Ascending aorta (tissue), 2 donors: Measurements from ENCODE around the gene SHH. TPM values are rescaled to one million over a fixed set of nuclear protein-coding genes. Genes with fewer than 3 reads are reported as not detected.

Experiments
- DNase-seq, 2 donors: peaks; one replicate each; pipeline ENCODE4 v3.0.0-alpha.2; 2019; ENCODE audit warnings: low spot score in 2 of 2
- H3K27ac ChIP-seq, 2 donors: fragments of 200-600 bp; sonication (generic); one replicate each; pipeline ENCODE4 v1.5.1; 2016 to 2017; ENCODE audit warnings: mild to moderate bottlenecking in 1 of 2
- H3K27me3 ChIP-seq: fragments of 200-600 bp; sonication (generic); one replicate; pipeline ENCODE4 v1.5.1; 2017
- H3K36me3 ChIP-seq, 2 donors: fragments of 200-600 bp; sonication (generic); one replicate each; pipeline ENCODE4 v1.5.1; 2016
- H3K4me1 ChIP-seq, 2 donors: fragments of 200-600 bp; sonication (generic); one replicate each; pipeline ENCODE4 v1.5.1; 2016 to 2017; ENCODE audit warnings: mild to moderate bottlenecking in 1 of 2
- H3K4me3 ChIP-seq, 2 donors: fragments of 200-600 bp; sonication (generic); one replicate each; pipeline ENCODE4 v1.5.1; 2016 to 2017; ENCODE audit warnings: mild to moderate bottlenecking in 1 of 2
- H3K9me3 ChIP-seq, 2 donors: fragments of 200-600 bp; sonication (generic); one replicate each; pipeline ENCODE4 v1.5.1; 2016
- intact Hi-C: fragments of 100-400 bp; cut with DNase I; formaldehyde crosslinking; loops from one replicate; pipeline ENCODE4 v1.15.1; 2023
- total RNA-seq: library from RNA; depleted of rRNA; stranded (reverse); fragments of >200 nt; gene quantifications from one replicate; pipeline ENCODE4 v1.1.0, GENCODE V29; 2016
- TF ChIP-seq, protein P1 (sequence below), 3 experiments: fragments of 200-600 bp in 2 of 3; fragments of 450-650 bp in 1 of 3; sonication (generic) in 2 of 3; IDR thresholded peaks; one replicate each; pipeline ENCODE4 v1.5.1; 2016 to 2019; ENCODE audit warnings: antibody characterized with exemption in 3 of 3, mild to moderate bottlenecking in 1 of 3, moderate library complexity in 1 of 3

The SHH gene
- total RNA-seq, 1 donor from 2014 or later, result 0.11 TPM

DNA sequence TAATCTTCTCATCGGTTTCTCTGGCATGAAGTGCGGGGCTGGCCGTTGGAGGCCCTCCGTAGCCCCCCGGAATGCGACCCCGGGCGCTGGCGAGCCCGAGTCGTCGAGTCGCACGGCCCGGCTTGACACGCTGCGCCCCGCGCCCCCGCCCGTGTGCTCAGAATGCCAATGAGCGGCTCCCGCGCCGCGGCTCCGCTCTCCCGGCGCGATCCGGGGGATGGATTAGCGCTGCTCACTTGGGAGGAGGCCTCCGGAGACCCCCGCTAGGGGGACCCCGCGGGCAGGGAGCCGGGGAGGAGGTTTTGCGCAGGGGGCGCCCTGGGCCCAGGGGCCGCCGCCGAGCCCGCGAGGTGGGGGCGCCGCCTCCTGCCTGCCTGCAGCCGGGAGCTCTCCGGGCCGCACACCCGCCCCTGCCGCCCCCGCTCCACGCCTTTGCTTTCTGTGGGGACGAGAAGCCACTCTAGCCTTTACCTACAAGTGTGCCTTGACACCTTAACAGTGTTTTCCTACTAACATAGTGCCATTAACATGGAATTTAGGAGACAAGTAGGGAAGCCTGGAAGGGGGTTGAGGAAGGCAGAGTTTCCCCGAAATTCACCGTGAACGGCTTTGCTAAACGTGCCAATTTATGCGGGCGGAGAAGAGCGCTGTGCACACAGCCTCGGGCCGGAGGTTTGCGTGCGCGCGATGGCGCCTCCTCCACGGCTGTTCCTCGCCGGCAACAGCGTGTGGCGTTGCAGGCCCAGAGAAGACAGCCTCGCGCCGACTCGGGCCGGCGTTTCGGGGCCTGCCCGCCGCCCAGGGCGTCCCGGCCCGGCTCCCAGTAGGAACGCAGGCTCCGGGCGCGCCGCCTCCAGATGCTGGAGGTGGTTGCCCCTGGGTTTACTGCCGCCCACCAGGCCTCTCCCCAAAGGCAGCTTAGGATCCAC lies 7.1 kb downstream of the SHH start:
- H3K9me3 ChIP-seq, result no peaks in the 10 kb centered on the region
- peak overlapping the region in 1 of 2 donors; percentile 51 for H3K4me3 ChIP-seq
- TF ChIP-seq, protein P1, sequence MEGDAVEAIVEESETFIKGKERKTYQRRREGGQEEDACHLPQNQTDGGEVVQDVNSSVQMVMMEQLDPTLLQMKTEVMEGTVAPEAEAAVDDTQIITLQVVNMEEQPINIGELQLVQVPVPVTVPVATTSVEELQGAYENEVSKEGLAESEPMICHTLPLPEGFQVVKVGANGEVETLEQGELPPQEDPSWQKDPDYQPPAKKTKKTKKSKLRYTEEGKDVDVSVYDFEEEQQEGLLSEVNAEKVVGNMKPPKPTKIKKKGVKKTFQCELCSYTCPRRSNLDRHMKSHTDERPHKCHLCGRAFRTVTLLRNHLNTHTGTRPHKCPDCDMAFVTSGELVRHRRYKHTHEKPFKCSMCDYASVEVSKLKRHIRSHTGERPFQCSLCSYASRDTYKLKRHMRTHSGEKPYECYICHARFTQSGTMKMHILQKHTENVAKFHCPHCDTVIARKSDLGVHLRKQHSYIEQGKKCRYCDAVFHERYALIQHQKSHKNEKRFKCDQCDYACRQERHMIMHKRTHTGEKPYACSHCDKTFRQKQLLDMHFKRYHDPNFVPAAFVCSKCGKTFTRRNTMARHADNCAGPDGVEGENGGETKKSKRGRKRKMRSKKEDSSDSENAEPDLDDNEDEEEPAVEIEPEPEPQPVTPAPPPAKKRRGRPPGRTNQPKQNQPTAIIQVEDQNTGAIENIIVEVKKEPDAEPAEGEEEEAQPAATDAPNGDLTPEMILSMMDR (IDR thresholded peaks at IDR 0.05), result no peak
- peaks cover 9% of the 10 kb centered on the region for H3K27me3 ChIP-seq
- no peak for DNase-seq
- peaks cover 6 to 15% of the 10 kb centered on the region in 2 donors for H3K4me1 ChIP-seq
- intact Hi-C loops, result no loop called here
- H3K27ac ChIP-seq, result no peak overlapping the region
- no peaks in the 10 kb centered on the region for H3K36me3 ChIP-seq

DNA sequence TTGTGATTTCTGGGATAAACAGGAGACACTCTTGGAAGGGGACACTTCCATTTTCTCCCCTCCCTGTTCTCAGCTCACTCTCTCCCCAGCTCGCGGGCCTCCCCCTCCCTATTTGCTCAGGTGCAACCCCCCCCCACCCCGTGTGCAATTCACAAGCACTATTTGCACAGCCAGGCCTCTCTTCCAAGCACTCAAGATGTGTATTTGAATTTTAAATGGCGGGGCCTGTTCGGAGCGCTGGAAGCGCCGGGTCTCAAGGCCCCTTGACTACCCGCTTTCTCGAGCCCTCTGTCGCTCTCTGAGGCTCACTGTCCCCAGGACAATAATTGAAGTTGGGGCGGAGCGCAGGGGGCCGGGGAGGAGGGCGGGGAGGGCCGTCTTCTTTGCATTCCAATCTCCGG lies 7.8 kb downstream of the SHH start:
- Histone ChIP-seq H3K27ac (no peak overlapping the region), H3K27me3 (peaks cover 6% of the 10 kb centered on the region), H3K9me3 (no peaks in the 10 kb centered on the region), H3K4me1 (peaks cover 5 to 14% of the 10 kb centered on the region in 2 donors), H3K4me3 (peak overlapping the region in 1 of 2 donors; percentile 51), H3K36me3 (no peaks in the 10 kb centered on the region)
- DNase-seq, result no peak
- intact Hi-C loops, result no loop called here
- TF ChIP-seq, protein P1 (IDR thresholded peaks at IDR 0.05), result no peak

GRCh38 chr7:155803418-155804376 lies 8.6 kb downstream of the SHH start:
- DNase-seq, result no peak
- Histone ChIP-seq H3K27me3 (no peaks in the 10 kb centered on the region), H3K27ac (no peak overlapping the region), H3K4me1 (peaks cover 0 to 10% of the 10 kb centered on the region in 2 donors), H3K4me3 (peak overlapping the region; percentile 33 to 51), H3K9me3 (no peaks in the 10 kb centered on the region), H3K36me3 (no peaks in the 10 kb centered on the region)
- TF ChIP-seq, protein P1 (IDR thresholded peaks at IDR 0.05), result no peak
- intact Hi-C loops, result no loop called here

DNA sequence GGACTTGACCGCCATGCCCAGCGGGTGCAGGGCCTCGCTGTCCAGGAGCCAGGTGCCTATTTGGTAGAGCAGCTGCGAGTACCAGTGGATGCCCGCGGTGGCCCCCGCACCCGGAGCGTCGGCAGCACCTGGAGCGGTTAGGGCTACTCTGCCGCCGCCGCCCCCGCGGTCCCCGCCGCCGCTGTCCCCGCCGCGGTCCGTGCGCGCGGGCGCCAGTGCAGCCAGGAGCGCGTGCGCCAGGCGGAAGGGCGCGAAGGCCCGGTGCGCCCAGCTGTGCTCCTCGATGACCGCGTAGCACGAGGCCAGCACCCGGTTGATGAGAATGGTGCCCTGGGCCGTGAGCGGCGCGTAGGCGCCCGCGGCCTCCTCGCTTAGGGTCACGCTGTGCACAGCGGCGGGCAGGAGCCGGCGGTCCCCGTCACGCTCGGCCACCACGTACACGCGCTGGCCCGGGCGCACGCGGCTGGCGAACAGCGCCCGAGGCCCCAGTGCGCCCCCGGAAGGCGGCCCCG lies 9.3 kb downstream of the SHH start:
- intact Hi-C loops, result no loop called here
- Histone ChIP-seq H3K36me3 (no peaks in the 10 kb centered on the region), H3K9me3 (no peaks in the 10 kb centered on the region), H3K4me1 (peaks cover 0 to 10% of the 10 kb centered on the region in 2 donors), H3K27ac (no peak overlapping the region), H3K27me3 (no peaks in the 10 kb centered on the region), H3K4me3 (no peak overlapping the region)
- TF ChIP-seq, protein P1 (IDR thresholded peaks at IDR 0.05), result no peak
- DNase-seq, result no peak

DNA sequence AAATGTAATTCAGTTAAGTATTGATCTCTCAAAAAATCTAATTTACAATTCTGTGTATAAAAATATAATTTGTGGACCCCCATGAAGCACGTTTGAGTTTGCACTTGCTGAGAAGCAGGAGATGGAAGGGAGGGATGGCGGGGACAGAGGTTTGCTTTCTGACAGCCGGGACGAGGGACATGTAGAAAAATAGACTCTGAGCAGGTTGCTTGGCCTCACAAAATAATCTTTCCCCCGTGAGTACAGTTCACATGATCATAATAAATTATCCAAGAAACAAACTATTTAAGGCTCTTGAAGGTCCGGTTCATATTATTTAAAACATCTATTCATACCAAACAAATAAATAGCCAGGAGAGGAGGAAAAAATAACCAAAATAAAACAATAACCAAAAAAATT lies 10.0 kb downstream of the SHH start:
- DNase-seq, result no peak
- Histone ChIP-seq H3K36me3 (no peaks in the 10 kb centered on the region), H3K9me3 (no peaks in the 10 kb centered on the region), H3K27ac (no peak overlapping the region), H3K4me1 (peaks cover 0 to 10% of the 10 kb centered on the region in 2 donors), H3K4me3 (no peak overlapping the region), H3K27me3 (no peaks in the 10 kb centered on the region)
- intact Hi-C loops, result no loop called here
- TF ChIP-seq, protein P1 (IDR thresholded peaks at IDR 0.05), result no peak
